ENCODE measurements around the gene RHBDL1. TPM values are rescaled to one million over a fixed set of nuclear protein-coding genes. Genes with fewer than 3 reads are reported as not detected.

RHBDL1 gene
- polyA plus RNA-seq: not detected

- peak in 1 of 3 donors; percentile 24 for DNase-seq
- peaks cover 0 to 8% of the 10 kb centered on the region in 2 donors for H3K4me1 Mint-ChIP-seq
- H3K27ac Mint-ChIP-seq: no peak within 1 kb of the TSS
- peak within 1 kb of the TSS in 4 of 5 donors; percentile 12 to 32 (median 16) for H3K4me3 Mint-ChIP-seq
- H3K36me3 Mint-ChIP-seq: no peaks in the 10 kb centered on the region
- peaks cover 0 to 8% (median 7%) of the 10 kb centered on the region in 3 donors for H3K27me3 Mint-ChIP-seq (ENCODE audit: low read depth in 3 of 3)
- no peaks in the 10 kb centered on the region for H3K9me3 Mint-ChIP-seq
Measured at GRCh38 chr16:674968-675883, at the start of gene RHBDL1. TSS of gene RHBDL1 (plus strand) at chr16:675671. CDS start at chr16:675791, 120 bp downstream.

- H3K27me3 Mint-ChIP-seq (ENCODE audit: low read depth in 3 of 3): peaks cover 0 to 2% (median 0%) of the 10 kb centered on the region in 3 donors
- peaks cover 0 to 2% of the 10 kb centered on the region in 2 donors for H3K4me1 Mint-ChIP-seq
- no peaks in the 10 kb centered on the region for H3K9me3 Mint-ChIP-seq
- H3K4me3 Mint-ChIP-seq: no peak overlapping the region
- DNase-seq: no peak
- H3K27ac Mint-ChIP-seq: no peak overlapping the region
- peaks cover 0 to 5% (median 0%) of the 10 kb centered on the region in 3 donors for H3K36me3 Mint-ChIP-seq
Measured at GRCh38 chr16:625977-626765, 49.3 kb upstream of the RHBDL1 start.

GRCh38 chr16:626787-627453, 48.6 kb upstream of the RHBDL1 start:
- Mint-ChIP-seq H3K27ac (no peak overlapping the region), H3K9me3 (no peaks in the 10 kb centered on the region), H3K27me3 (ENCODE audit: low read depth in 3 of 3) (no peaks in the 10 kb centered on the region), H3K4me3 (no peak overlapping the region), H3K4me1 (peaks cover 0 to 2% of the 10 kb centered on the region in 2 donors), H3K36me3 (peaks cover 0 to 5% (median 0%) of the 10 kb centered on the region in 3 donors)
- no peak for DNase-seq

GRCh38 chr16:627454-628239, 47.8 kb upstream of the RHBDL1 start:
- Mint-ChIP-seq H3K4me3 (no peak overlapping the region), H3K36me3 (peaks cover 0 to 5% (median 0%) of the 10 kb centered on the region in 3 donors), H3K27ac (no peak overlapping the region), H3K4me1 (peaks cover 0 to 2% of the 10 kb centered on the region in 2 donors), H3K27me3 (ENCODE audit: low read depth in 3 of 3) (no peaks in the 10 kb centered on the region), H3K9me3 (no peaks in the 10 kb centered on the region)
- no peak for DNase-seq

GRCh38 chr16:628321-629061, 47.0 kb upstream of the RHBDL1 start:
- Mint-ChIP-seq H3K27me3 (ENCODE audit: low read depth in 3 of 3) (no peaks in the 10 kb centered on the region), H3K4me3 (no peak overlapping the region), H3K36me3 (peaks cover 0 to 5% (median 0%) of the 10 kb centered on the region in 3 donors), H3K4me1 (peaks cover 0 to 2% of the 10 kb centered on the region in 2 donors), H3K27ac (no peak overlapping the region), H3K9me3 (no peaks in the 10 kb centered on the region)
- DNase-seq: no peak

GRCh38 chr16:629185-629832, 46.2 kb upstream of the RHBDL1 start:
- Mint-ChIP-seq H3K36me3 (peaks cover 0 to 5% (median 0%) of the 10 kb centered on the region in 3 donors), H3K4me3 (no peak overlapping the region), H3K27ac (no peak overlapping the region), H3K27me3 (ENCODE audit: low read depth in 3 of 3) (no peaks in the 10 kb centered on the region), H3K4me1 (no peaks in the 10 kb centered on the region), H3K9me3 (no peaks in the 10 kb centered on the region)
- no peak for DNase-seq

GRCh38 chr16:629833-630248, 45.6 kb upstream of the RHBDL1 start:
- H3K4me1 Mint-ChIP-seq: peaks cover 0 to 1% of the 10 kb centered on the region in 2 donors
- DNase-seq: no peak
- no peak overlapping the region for H3K4me3 Mint-ChIP-seq

GRCh38 chr16:630249-630814, 45.1 kb upstream of the RHBDL1 start:
- H3K4me3 Mint-ChIP-seq: no peak overlapping the region
- peaks cover 0 to 1% of the 10 kb centered on the region in 2 donors for H3K4me1 Mint-ChIP-seq
- H3K36me3 Mint-ChIP-seq: peaks cover 0 to 5% (median 0%) of the 10 kb centered on the region in 3 donors
- no peaks in the 10 kb centered on the region for H3K9me3 Mint-ChIP-seq
- no peaks in the 10 kb centered on the region for H3K27me3 Mint-ChIP-seq (ENCODE audit: low read depth in 3 of 3)
- H3K27ac Mint-ChIP-seq: no peak overlapping the region
- no peak for DNase-seq

More at GRCh38 chr16:629833-630248, 45.6 kb upstream of the RHBDL1 start:
- Mint-ChIP-seq H3K9me3 (no peaks in the 10 kb centered on the region), H3K27me3 (ENCODE audit: low read depth in 3 of 3) (no peaks in the 10 kb centered on the region), H3K27ac (no peak overlapping the region), H3K36me3 (peaks cover 0 to 5% (median 0%) of the 10 kb centered on the region in 3 donors)

- Mint-ChIP-seq H3K9me3 (no peaks in the 10 kb centered on the region), H3K27ac (no peak within 1 kb of the TSS), H3K27me3 (ENCODE audit: low read depth in 3 of 3) (no peaks in the 10 kb centered on the region), H3K36me3 (peaks cover 0 to 5% (median 0%) of the 10 kb centered on the region in 3 donors), H3K4me3 (no peak within 1 kb of the TSS), H3K4me1 (peaks cover 0 to 1% of the 10 kb centered on the region in 2 donors)
- DNase-seq: no peak
Measured at GRCh38 chr16:630815-631405, 44.6 kb upstream of the RHBDL1 start, which contains the start of gene WFIKKN1. TSS of gene WFIKKN1 (plus strand) at chr16:630985. CDS start at chr16:631254, 269 bp downstream.

- H3K4me3 Mint-ChIP-seq: no peak overlapping the region
- peaks cover 0 to 5% (median 0%) of the 10 kb centered on the region in 3 donors for H3K36me3 Mint-ChIP-seq
- no peak overlapping the region for H3K27ac Mint-ChIP-seq
Measured at GRCh38 chr16:631808-632358, 43.6 kb upstream of the RHBDL1 start.

More at GRCh38 chr16:631808-632358, 43.6 kb upstream of the RHBDL1 start:
- peaks cover 7% of the 10 kb centered on the region in 3 donors for H3K27me3 Mint-ChIP-seq (ENCODE audit: low read depth in 3 of 3)
- H3K4me1 Mint-ChIP-seq: peaks cover 0 to 6% of the 10 kb centered on the region in 2 donors
- peaks cover 0 to 2% (median 0%) of the 10 kb centered on the region in 6 donors for H3K9me3 Mint-ChIP-seq
- no peak for DNase-seq
